ENCODE measurements around the gene ZRANB1. TPM values are rescaled to one million over a fixed set of nuclear protein-coding genes. Genes with fewer than 3 reads are reported as not detected.

Gene ZRANB1
- total RNA-seq, 2 experiments from 2014 or later = 14.5 to 17.0 TPM

GRCh38 chr10:125037145-125037877, 95.4 kb downstream of the ZRANB1 start:
- no peak for TF ChIP-seq EZH2phosphoT487 (IDR thresholded peaks at IDR 0.05; ENCODE audit: borderline replicate concordance, low read depth, low read length)
- TF ChIP-seq, protein P1, sequence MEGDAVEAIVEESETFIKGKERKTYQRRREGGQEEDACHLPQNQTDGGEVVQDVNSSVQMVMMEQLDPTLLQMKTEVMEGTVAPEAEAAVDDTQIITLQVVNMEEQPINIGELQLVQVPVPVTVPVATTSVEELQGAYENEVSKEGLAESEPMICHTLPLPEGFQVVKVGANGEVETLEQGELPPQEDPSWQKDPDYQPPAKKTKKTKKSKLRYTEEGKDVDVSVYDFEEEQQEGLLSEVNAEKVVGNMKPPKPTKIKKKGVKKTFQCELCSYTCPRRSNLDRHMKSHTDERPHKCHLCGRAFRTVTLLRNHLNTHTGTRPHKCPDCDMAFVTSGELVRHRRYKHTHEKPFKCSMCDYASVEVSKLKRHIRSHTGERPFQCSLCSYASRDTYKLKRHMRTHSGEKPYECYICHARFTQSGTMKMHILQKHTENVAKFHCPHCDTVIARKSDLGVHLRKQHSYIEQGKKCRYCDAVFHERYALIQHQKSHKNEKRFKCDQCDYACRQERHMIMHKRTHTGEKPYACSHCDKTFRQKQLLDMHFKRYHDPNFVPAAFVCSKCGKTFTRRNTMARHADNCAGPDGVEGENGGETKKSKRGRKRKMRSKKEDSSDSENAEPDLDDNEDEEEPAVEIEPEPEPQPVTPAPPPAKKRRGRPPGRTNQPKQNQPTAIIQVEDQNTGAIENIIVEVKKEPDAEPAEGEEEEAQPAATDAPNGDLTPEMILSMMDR (conservative IDR thresholded peaks at IDR 0.05; ENCODE audit: low read length) = no peak
- H3K4me2 ChIP-seq (ENCODE audit: low read length) = no peak overlapping the region
- no TSS peak for BruUV-seq (replicated peaks)

More at GRCh38 chr10:125037145-125037877, 95.4 kb downstream of the ZRANB1 start:
- H3K4me1 ChIP-seq (ENCODE audit: insufficient read depth, low read length, poor library complexity, severe bottlenecking) = no peaks in the 10 kb centered on the region
- intact Hi-C loops (cut with micrococcal nuclease; ENCODE audit: unreplicated experiment) = no loop called here
- ChIA-PET CTCF (ENCODE audit: unreplicated experiment) (interaction anchor here (0.6 kb wide), 1 partner anchor 1268 kb away, joined by 3 read pairs; no protein-coding TSS in a partner anchor), POLR2A (no interaction called here)
- H3K4me3 ChIP-seq (ENCODE audit: low read depth, low read length, poor library complexity, severe bottlenecking) = no peak overlapping the region
- H4K20me1 ChIP-seq (ENCODE audit: insufficient read depth, low read length) = no peaks in the 10 kb centered on the region
- no peaks in the 10 kb centered on the region for H3K9me3 ChIP-seq (ENCODE audit: low read length)
- no peaks in the 10 kb centered on the region for H3K9me2 ChIP-seq (ENCODE audit: insufficient read depth, low read length)
- H3K27ac ChIP-seq (ENCODE audit: low read depth, low read length, poor library complexity, severe bottlenecking) = no peak overlapping the region
- H3K36me3 ChIP-seq (ENCODE audit: insufficient read depth, low read length) = no peaks in the 10 kb centered on the region
- no peak for DNase-seq (ENCODE audit: low spot score)
- H3K79me2 ChIP-seq (ENCODE audit: insufficient read depth, low read depth, low read length) = no peaks in the 10 kb centered on the region
- H2AFZ ChIP-seq (ENCODE audit: low read length) = no peak overlapping the region

Small RNA genes lying within 50 kb of the gene (microRNA-seq; reads per million reads assigned to microRNA genes)
- not detected for gene MIR4296 (ENCODE audit: borderline replicate concordance)

Small RNA genes lying within 50 kb of the gene (small RNA-seq; reads per million reads assigned to genes)
- gene MIR4296 = not detected

Other genes starting within 250 kb of the ZRANB1 start
- gene FAM53B, start 197.7 kb upstream of the ZRANB1 start, total RNA-seq (2014; rRNA removed; shearing (Covaris generic)) = 37.6 and 56.6 TPM in 2 replicates
- 50.5 and 58.5 TPM in 2 replicates for gene FAM53B, start 197.7 kb upstream of the ZRANB1 start, total RNA-seq (2022)
- 27.5 and 37.7 TPM in 2 replicates for gene EEF1AKMT2, start 150.2 kb upstream of the ZRANB1 start, total RNA-seq (2014; rRNA removed; shearing (Covaris generic))
- gene EEF1AKMT2, start 150.2 kb upstream of the ZRANB1 start, total RNA-seq (2022) = 32.4 and 35.0 TPM in 2 replicates
- gene ABRAXAS2, start 140.3 kb upstream of the ZRANB1 start, total RNA-seq (2014; rRNA removed; shearing (Covaris generic)) = 9.7 and 12.7 TPM in 2 replicates
- gene ABRAXAS2, start 140.3 kb upstream of the ZRANB1 start, total RNA-seq (2022) = 14.0 and 17.9 TPM in 2 replicates
- not detected in 2 replicates for gene CTBP2, start 218.4 kb downstream of the ZRANB1 start, total RNA-seq (2014; rRNA removed; shearing (Covaris generic))
- gene CTBP2, start 218.4 kb downstream of the ZRANB1 start, total RNA-seq (2022) = not detected in 2 replicates

All from OCI-LY7 (cell line).